Measurements from ENCODE around the gene POLR1H. TPM values are rescaled to one million over a fixed set of nuclear protein-coding genes. Genes with fewer than 3 reads are reported as not detected.
A peak's percentile ranks its signal among the peaks of the same experiment; 100 is the strongest.

The POLR1H gene
- total and polyA plus RNA-seq, 7 experiments from 2014 or later, result 27.3 to 128 (median 45.1) TPM

DNA sequence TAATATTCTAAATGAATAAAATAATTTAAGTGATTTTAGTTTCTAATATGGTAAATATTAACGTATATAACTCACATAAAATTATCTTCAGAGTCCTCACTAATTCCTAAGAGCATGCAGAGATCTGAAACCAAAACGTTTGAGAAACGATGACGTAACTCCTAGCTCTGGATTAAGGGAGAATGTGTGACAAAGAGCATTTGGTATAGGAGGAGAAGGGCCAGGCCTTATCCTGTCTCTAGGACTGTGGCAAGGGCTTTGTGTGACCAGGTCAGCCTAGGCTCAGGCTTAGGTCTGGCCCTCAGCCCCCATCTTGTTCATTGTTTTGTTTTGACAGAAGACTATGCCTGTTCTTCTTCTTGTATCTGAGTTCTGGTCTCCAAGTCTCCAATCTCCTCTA, 19.2 kb upstream of the POLR1H start:
- DNase-seq, result no peak
- Histone ChIP-seq H3K27ac (ENCODE audit: low read depth, low read length) (no peak overlapping the region), H3K9me3 (ENCODE audit: control insufficient read depth in 2 of 3, low read length in 3 of 3) (no peaks in the 10 kb centered on the region), H3K36me3 (ENCODE audit: control insufficient read depth in 2 of 3, insufficient read depth in 3 of 3, low read length in 3 of 3) (no peaks in the 10 kb centered on the region), H3K4me1 (ENCODE audit: control insufficient read depth in 2 of 2, insufficient read depth in 2 of 2, low read length in 2 of 2) (no peaks in the 10 kb centered on the region), H3K27me3 (ENCODE audit: control insufficient read depth in 2 of 2, insufficient read depth in 2 of 2, low read length in 2 of 2) (no peaks in the 10 kb centered on the region), H3K4me3 (ENCODE audit: low read length) (no peak overlapping the region)
- Mint-ChIP-seq H3K27ac (no peak overlapping the region), H3K36me3 (peaks cover 0 to 31% (median 8%) of the 10 kb centered on the region in 5 donors), H3K4me3 (no peak overlapping the region), H3K9me3 (no peaks in the 10 kb centered on the region), H3K27me3 (no peaks in the 10 kb centered on the region), H3K4me1 (peaks cover 0 to 20% (median 5%) of the 10 kb centered on the region in 7 donors)
- ATAC-seq, result no peak
- intact Hi-C loops (cut with micrococcal nuclease), result no loop called here
- ChIA-PET CTCF (no interaction called here), POLR2A (no interaction called here)

DNA sequence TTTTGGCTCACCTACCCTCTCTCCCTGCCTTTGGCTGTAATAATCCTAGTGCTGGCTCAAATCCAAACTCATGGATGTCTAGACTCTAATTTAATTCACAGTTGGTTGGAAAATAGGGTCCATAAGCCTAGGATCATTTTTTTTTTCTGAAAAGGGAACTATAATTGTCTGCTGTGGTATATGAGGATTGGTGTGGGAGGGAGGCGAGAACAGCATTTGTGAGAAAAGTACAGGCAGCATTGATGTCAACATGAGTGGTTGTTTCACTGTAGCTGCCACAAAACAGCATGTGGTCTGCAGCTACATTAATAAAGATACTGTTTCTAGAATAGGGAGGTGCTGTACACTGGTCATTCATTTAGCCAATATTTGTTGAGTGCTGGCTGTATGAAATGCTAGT, 18.6 kb upstream of the POLR1H start:
- no peaks in the 10 kb centered on the region for H3K4me1 ChIP-seq (ENCODE audit: control insufficient read depth in 2 of 2, insufficient read depth in 2 of 2, low read length in 2 of 2)
- Mint-ChIP-seq H3K9me3 (no peaks in the 10 kb centered on the region), H3K36me3 (peaks cover 0 to 29% (median 8%) of the 10 kb centered on the region in 5 donors), H3K4me1 (peaks cover 4 to 25% (median 12%) of the 10 kb centered on the region in 7 donors), H3K27ac (no peak overlapping the region), H3K27me3 (no peaks in the 10 kb centered on the region), H3K4me3 (no peak overlapping the region)
- POLR2A ChIA-PET, result no interaction called here
- no peaks in the 10 kb centered on the region for H3K9me3 ChIP-seq (ENCODE audit: control insufficient read depth in 2 of 3, low read length in 3 of 3)
- DNase-seq, result no peak
- H3K36me3 ChIP-seq (ENCODE audit: control insufficient read depth in 2 of 3, insufficient read depth in 3 of 3, low read length in 3 of 3), result no peaks in the 10 kb centered on the region
- no peaks in the 10 kb centered on the region for H3K27me3 ChIP-seq (ENCODE audit: control insufficient read depth in 2 of 2, insufficient read depth in 2 of 2, low read length in 2 of 2)
- ATAC-seq, result no peak
- no peak overlapping the region for H3K27ac ChIP-seq (ENCODE audit: low read depth, low read length)
- CTCF ChIA-PET, result no interaction called here
- intact Hi-C loops (cut with micrococcal nuclease), result no loop called here
- no peak overlapping the region for H3K4me3 ChIP-seq (ENCODE audit: low read length)

DNA sequence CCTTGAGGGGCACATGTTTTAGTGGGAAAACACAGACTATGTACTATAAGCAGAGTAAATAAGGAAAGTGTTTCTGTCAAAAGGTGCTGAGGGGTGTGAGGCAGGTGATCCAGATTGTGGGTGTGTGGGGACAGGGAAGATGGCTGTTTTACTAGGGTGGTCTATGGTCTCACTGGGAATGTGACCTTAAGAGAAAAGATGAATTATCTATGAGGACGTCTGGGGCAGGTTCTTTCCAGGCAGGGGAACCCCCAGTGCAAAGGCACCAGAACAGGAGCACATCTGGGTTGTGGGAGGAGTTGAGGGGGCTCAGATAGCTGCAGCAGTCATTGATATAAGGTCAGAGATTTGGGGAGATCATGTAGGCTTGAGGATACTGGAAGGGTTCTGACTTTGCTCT, 18.2 kb upstream of the POLR1H start:
- no peak overlapping the region for H3K4me3 ChIP-seq (ENCODE audit: low read length)
- no peaks in the 10 kb centered on the region for H3K4me1 ChIP-seq (ENCODE audit: control insufficient read depth in 2 of 2, insufficient read depth in 2 of 2, low read length in 2 of 2)
- H3K27ac Mint-ChIP-seq, result no peak overlapping the region
- POLR2A ChIA-PET, result no interaction called here
- H3K36me3 Mint-ChIP-seq, result peaks cover 0 to 25% (median 8%) of the 10 kb centered on the region in 5 donors
- H3K9me3 Mint-ChIP-seq, result no peaks in the 10 kb centered on the region
- H3K4me1 Mint-ChIP-seq, result peaks cover 5 to 27% (median 11%) of the 10 kb centered on the region in 7 donors
- no peaks in the 10 kb centered on the region for H3K27me3 ChIP-seq (ENCODE audit: control insufficient read depth in 2 of 2, insufficient read depth in 2 of 2, low read length in 2 of 2)
- DNase-seq (no peak), ATAC-seq (no peak)
- no peaks in the 10 kb centered on the region for H3K36me3 ChIP-seq (ENCODE audit: control insufficient read depth in 2 of 3, insufficient read depth in 3 of 3, low read length in 3 of 3)
- H3K4me3 Mint-ChIP-seq, result no peak overlapping the region
- H3K27ac ChIP-seq (ENCODE audit: low read depth, low read length), result no peak overlapping the region
- no peaks in the 10 kb centered on the region for H3K9me3 ChIP-seq (ENCODE audit: control insufficient read depth in 2 of 3, low read length in 3 of 3)
- intact Hi-C loops (cut with micrococcal nuclease), result no loop called here
- CTCF ChIA-PET, result no interaction called here
- no peaks in the 10 kb centered on the region for H3K27me3 Mint-ChIP-seq

DNA sequence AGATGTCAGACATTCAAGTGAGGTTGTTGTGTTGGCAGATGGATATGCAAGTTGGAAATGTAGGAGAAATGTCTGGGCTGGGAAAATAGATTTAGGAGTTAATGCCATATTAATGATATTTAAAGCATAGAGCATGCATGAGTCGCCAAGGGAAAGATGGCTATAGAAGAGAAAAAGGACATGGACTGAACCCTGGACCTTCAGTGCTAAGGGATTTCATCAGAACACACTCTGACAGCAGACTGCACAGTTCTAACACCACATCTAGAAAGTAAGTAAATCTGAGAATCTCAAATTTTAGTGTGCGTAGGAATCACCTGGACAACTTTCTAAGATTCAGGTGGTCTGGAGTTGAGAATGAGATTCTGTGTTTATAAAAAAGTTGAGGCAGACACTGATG, 17.3 kb upstream of the POLR1H start:
- H3K9me3 ChIP-seq (ENCODE audit: control insufficient read depth in 2 of 3, low read length in 3 of 3), result no peaks in the 10 kb centered on the region
- H3K27ac Mint-ChIP-seq, result no peak overlapping the region

DNA sequence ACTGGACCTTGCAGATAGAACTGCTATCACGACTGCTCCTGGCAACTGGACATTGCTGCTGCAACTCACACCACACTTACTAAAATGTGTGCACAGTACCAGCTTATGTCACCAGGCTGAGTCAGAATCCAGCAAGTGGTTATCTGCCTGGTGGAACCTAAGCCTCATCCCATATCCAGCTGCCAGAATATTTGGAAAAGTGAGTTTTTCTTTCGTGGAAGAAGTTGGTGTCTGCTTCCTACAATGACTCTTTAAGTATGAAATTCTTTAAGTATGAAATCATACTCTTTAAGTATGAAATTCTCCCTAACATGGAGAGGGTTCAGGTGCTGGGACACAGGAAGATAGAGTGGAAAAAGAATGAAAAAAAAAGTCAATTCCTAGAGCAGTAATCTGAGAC, 16.4 kb upstream of the POLR1H start:
- no peaks in the 10 kb centered on the region for H3K9me3 Mint-ChIP-seq
- no peak overlapping the region for H3K27ac ChIP-seq (ENCODE audit: low read depth, low read length)
- no peaks in the 10 kb centered on the region for H3K27me3 Mint-ChIP-seq
- no peaks in the 10 kb centered on the region for H3K9me3 ChIP-seq (ENCODE audit: control insufficient read depth in 2 of 3, low read length in 3 of 3)
- H3K36me3 ChIP-seq (ENCODE audit: control insufficient read depth in 2 of 3, insufficient read depth in 3 of 3, low read length in 3 of 3), result no peaks in the 10 kb centered on the region
- no peak overlapping the region for H3K4me3 ChIP-seq (ENCODE audit: low read length)
- H3K27me3 ChIP-seq (ENCODE audit: control insufficient read depth in 2 of 2, insufficient read depth in 2 of 2, low read length in 2 of 2), result no peaks in the 10 kb centered on the region
- POLR2A ChIA-PET, result no interaction called here
- H3K4me1 Mint-ChIP-seq, result peaks cover 5 to 27% (median 12%) of the 10 kb centered on the region in 7 donors
- H3K4me1 ChIP-seq (ENCODE audit: control insufficient read depth in 2 of 2, insufficient read depth in 2 of 2, low read length in 2 of 2), result no peaks in the 10 kb centered on the region
- CTCF ChIA-PET, result no interaction called here
- H3K36me3 Mint-ChIP-seq, result peaks cover 0 to 31% (median 11%) of the 10 kb centered on the region in 5 donors
- H3K4me3 Mint-ChIP-seq, result no peak overlapping the region
- intact Hi-C loops (cut with micrococcal nuclease), result no loop called here
- no peak overlapping the region for H3K27ac Mint-ChIP-seq
- ATAC-seq, result no peak
- no peak for DNase-seq

More for the DNA sequence above, 17.3 kb upstream of the POLR1H start:
- H3K36me3 ChIP-seq (ENCODE audit: control insufficient read depth in 2 of 3, insufficient read depth in 3 of 3, low read length in 3 of 3), result no peaks in the 10 kb centered on the region
- Mint-ChIP-seq H3K27me3 (no peaks in the 10 kb centered on the region), H3K4me1 (peaks cover 5 to 27% (median 12%) of the 10 kb centered on the region in 7 donors), H3K9me3 (no peaks in the 10 kb centered on the region), H3K36me3 (peaks cover 0 to 28% (median 11%) of the 10 kb centered on the region in 5 donors), H3K4me3 (no peak overlapping the region)
- H3K4me1 ChIP-seq (ENCODE audit: control insufficient read depth in 2 of 2, insufficient read depth in 2 of 2, low read length in 2 of 2), result no peaks in the 10 kb centered on the region
- ATAC-seq, result no peak
- no peaks in the 10 kb centered on the region for H3K27me3 ChIP-seq (ENCODE audit: control insufficient read depth in 2 of 2, insufficient read depth in 2 of 2, low read length in 2 of 2)
- ChIA-PET CTCF (no interaction called here), POLR2A (no interaction called here)
- no peak for DNase-seq
- no peak overlapping the region for H3K4me3 ChIP-seq (ENCODE audit: low read length)
- intact Hi-C loops (cut with micrococcal nuclease), result no loop called here
- H3K27ac ChIP-seq (ENCODE audit: low read depth, low read length), result no peak overlapping the region

DNA sequence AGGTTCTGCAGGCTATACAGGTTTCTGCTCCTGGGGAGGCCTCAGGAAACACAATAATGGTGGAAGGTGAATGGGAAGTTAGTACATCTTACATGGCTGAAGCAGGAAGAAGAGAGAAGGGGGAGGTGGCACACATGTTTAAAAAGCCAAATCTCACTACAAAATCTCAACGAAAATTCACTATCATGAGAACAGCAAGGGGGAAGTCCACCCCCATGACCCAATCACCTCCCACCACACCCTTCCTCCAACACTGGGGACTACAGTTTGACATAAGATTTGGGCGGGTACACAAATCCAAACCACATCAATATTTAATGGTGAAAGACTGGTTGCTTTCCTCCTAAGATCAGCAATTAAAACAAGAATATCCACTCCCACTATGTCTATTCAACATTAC, 13.8 kb upstream of the POLR1H start:
- Mint-ChIP-seq H3K27ac (peak overlapping the region in 1 of 9 donors; percentile 60), H3K4me1 (peaks cover 5 to 28% (median 12%) of the 10 kb centered on the region in 7 donors), H3K27me3 (no peaks in the 10 kb centered on the region), H3K4me3 (peak overlapping the region in 1 of 10 donors; percentile 10), H3K36me3 (peaks cover 0 to 38% (median 11%) of the 10 kb centered on the region in 5 donors), H3K9me3 (no peaks in the 10 kb centered on the region)
- DNase-seq (no peak), ATAC-seq (peak; percentile 37)
- intact Hi-C loops (cut with micrococcal nuclease), result no loop called here
- Histone ChIP-seq H3K27ac (ENCODE audit: low read depth, low read length) (no peak overlapping the region), H3K9me3 (ENCODE audit: control insufficient read depth in 2 of 3, low read length in 3 of 3) (no peaks in the 10 kb centered on the region), H3K36me3 (ENCODE audit: control insufficient read depth in 2 of 3, insufficient read depth in 3 of 3, low read length in 3 of 3) (peaks cover 0 to 3% (median 0%) of the 10 kb centered on the region in 3 experiments), H3K4me3 (ENCODE audit: low read length) (no peak overlapping the region), H3K4me1 (ENCODE audit: control insufficient read depth in 2 of 2, insufficient read depth in 2 of 2, low read length in 2 of 2) (no peaks in the 10 kb centered on the region), H3K27me3 (ENCODE audit: control insufficient read depth in 2 of 2, insufficient read depth in 2 of 2, low read length in 2 of 2) (no peaks in the 10 kb centered on the region)
- ChIA-PET POLR2A (interaction anchor here (0.8 kb wide), 1 partner anchor 13 kb away, joined by 3 read pairs; no protein-coding TSS in a partner anchor), CTCF (no interaction called here)

DNA sequence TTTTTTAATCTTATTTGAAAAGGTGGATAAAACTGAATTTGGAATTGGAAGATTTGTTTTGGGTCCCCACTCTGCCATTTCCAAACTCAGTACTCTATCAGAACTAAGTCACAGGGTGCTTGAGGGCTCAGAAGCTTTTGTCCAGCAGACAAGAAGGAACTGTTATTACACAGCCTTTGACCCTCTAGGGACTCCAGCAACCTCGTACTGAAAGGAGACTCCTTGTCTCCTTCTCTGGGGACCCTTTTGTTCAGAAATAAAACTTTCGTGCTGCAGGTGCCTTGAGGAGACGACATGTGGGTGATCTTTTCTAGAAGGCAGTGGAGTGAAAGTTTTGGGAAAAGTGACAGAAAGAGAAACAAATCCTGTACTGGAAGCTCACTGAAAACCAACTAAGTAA, 7.4 kb upstream of the POLR1H start:
- H3K27ac ChIP-seq (ENCODE audit: low read depth, low read length), result no peak overlapping the region
- ChIA-PET POLR2A (no interaction called here), CTCF (no interaction called here)
- H3K36me3 Mint-ChIP-seq, result peaks cover 5 to 59% (median 10%) of the 10 kb centered on the region in 5 donors
- no peak overlapping the region for H3K4me3 Mint-ChIP-seq
- H3K36me3 ChIP-seq (ENCODE audit: control insufficient read depth in 2 of 3, insufficient read depth in 3 of 3, low read length in 3 of 3), result peaks cover 3 to 19% (median 3%) of the 10 kb centered on the region in 3 experiments
- no peaks in the 10 kb centered on the region for H3K27me3 Mint-ChIP-seq
- H3K9me3 Mint-ChIP-seq, result no peaks in the 10 kb centered on the region
- no peaks in the 10 kb centered on the region for H3K9me3 ChIP-seq (ENCODE audit: control insufficient read depth in 2 of 3, low read length in 3 of 3)
- H3K27ac Mint-ChIP-seq, result no peak overlapping the region
- H3K4me1 ChIP-seq (ENCODE audit: control insufficient read depth in 2 of 2, insufficient read depth in 2 of 2, low read length in 2 of 2), result no peaks in the 10 kb centered on the region
- no peak overlapping the region for H3K4me3 ChIP-seq (ENCODE audit: low read length)
- DNase-seq, result no peak
- H3K4me1 Mint-ChIP-seq, result peaks cover 0 to 17% (median 8%) of the 10 kb centered on the region in 7 donors
- no peaks in the 10 kb centered on the region for H3K27me3 ChIP-seq (ENCODE audit: control insufficient read depth in 2 of 2, insufficient read depth in 2 of 2, low read length in 2 of 2)
- intact Hi-C loops (cut with micrococcal nuclease), result no loop called here
- ATAC-seq, result no peak
